ENCODE data around the gene DGCR2. TPM values are rescaled to one million over a fixed set of nuclear protein-coding genes. Genes with fewer than 3 reads are reported as not detected.
A peak's percentile ranks its signal among the peaks of the same experiment; 100 is the strongest.

DGCR2 gene
- total and polyA plus RNA-seq, 10 of the 15 experiments (the other 5 are each of a cell fraction or from before 2014, with no cell fraction given) = 0.19 to 28.4 (median 16.0) TPM

DNA sequence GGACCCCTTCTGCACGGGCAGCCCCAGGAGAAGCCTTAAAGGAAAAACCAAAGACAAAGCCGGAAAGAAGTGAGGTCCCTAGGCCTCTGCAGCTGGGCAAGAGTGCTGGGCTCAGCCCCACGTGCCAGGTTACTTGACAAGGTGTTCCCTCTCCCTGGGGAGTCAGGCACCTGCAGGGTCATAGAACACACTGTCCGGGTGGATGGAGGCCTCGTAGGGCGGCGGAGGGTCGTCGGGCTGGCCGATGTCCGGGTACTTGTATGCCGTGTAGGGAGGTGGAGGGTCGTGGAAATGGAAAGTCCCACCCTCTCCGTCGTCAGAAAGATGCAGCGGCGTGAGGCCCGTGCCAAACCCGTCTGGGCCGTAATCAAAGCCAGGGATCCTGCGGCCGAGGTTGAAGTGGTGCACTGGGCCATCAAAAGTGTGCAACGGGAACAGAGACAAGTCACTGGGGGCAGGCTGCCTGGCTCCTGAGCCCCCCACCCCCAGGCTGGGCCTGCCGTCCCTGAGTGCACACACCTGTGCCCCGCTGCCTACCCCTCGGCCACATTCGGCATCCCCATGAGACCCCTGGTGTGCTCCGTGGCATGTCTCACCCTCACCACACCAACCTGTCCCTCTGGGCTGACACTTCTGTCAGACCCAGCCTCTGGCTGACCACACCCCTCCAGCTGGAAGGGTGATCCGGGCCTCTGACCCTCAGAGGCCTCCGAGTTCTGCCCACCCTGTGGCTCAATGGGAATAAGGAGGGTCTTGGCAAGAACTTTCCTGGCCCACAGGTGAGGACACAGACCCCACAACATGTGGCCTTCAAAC, 81.1 kb downstream of the DGCR2 start:
- no peak for FAIRE-seq
- POLR2A ChIA-PET = no interaction called here
- peak; percentile 5; the same call in 1 of the 2 replicates for TF ChIP-seq POLR2A (IDR thresholded peaks at IDR 0.05; ENCODE audit: low read depth, low read length)
- TF ChIP-seq RELA (IDR thresholded peaks at IDR 0.05; ENCODE audit: borderline replicate concordance, partially characterized antibody) = no peak
- no peaks in the 10 kb centered on the region for H3K9me3 ChIP-seq (replicated peaks; ENCODE audit: control insufficient read depth, insufficient read depth, low read length)
- RAD21 ChIA-PET (ENCODE audit: unreplicated experiment) = no interaction called here
- no TSS peak for BruUV-seq (replicated peaks)
- H3K27ac ChIP-seq (ENCODE audit: control insufficient read depth, insufficient read depth) = no peak overlapping the region
- no peak for DNase-seq (ENCODE audit: low read depth, low spot score)
- intact Hi-C loops (cut with micrococcal nuclease; ENCODE audit: unreplicated experiment) (no loop called here), in situ Hi-C loops (cut with MboI) (no loop called here)
- 86% methylated on average over 30 of the region's 30 CpGs for WGBS (ENCODE audit: insufficient coverage, insufficient replicate concordance, low lambda C conversion rate, missing lambda C conversion rate)
- no peaks in the 10 kb centered on the region for H3K79me2 ChIP-seq (ENCODE audit: control insufficient read depth, insufficient read depth, low read length)
- no peaks in the 10 kb centered on the region for H4K20me1 ChIP-seq (ENCODE audit: control insufficient read depth, insufficient read depth)
- no peak for ATAC-seq
- no peaks in the 10 kb centered on the region for H3K4me1 ChIP-seq (ENCODE audit: control insufficient read depth, insufficient read depth, low read length)
- H3K4me2 ChIP-seq (ENCODE audit: control insufficient read depth, insufficient read depth) = no peak overlapping the region
- SMC1A ChIA-PET (ENCODE audit: uncharacterized antibody, unreplicated experiment) = no interaction called here
- peaks cover 4 to 16% of the 10 kb centered on the region in 2 experiments for H3K36me3 ChIP-seq (ENCODE audit: control insufficient read depth in 2 of 2, insufficient read depth in 2 of 2, low read length in 1 of 2)
- no peak overlapping the region for H3K4me3 ChIP-seq
- no peak overlapping the region for H3K9ac ChIP-seq (ENCODE audit: control insufficient read depth, insufficient read depth, low read length)
- no peak overlapping the region for H2AFZ ChIP-seq (ENCODE audit: control insufficient read depth, low read depth, low read length)
- H3K27me3 ChIP-seq (replicated peaks in 1 of 2; ENCODE audit: control insufficient read depth in 2 of 2, insufficient read depth in 2 of 2, low read length in 1 of 2) = no peaks in the 10 kb centered on the region
- CTCF ChIA-PET = interaction anchor here (0.6 kb wide), 1 partner anchor 296 kb away, joined by 4 read pairs; no protein-coding TSS in a partner anchor

DNA sequence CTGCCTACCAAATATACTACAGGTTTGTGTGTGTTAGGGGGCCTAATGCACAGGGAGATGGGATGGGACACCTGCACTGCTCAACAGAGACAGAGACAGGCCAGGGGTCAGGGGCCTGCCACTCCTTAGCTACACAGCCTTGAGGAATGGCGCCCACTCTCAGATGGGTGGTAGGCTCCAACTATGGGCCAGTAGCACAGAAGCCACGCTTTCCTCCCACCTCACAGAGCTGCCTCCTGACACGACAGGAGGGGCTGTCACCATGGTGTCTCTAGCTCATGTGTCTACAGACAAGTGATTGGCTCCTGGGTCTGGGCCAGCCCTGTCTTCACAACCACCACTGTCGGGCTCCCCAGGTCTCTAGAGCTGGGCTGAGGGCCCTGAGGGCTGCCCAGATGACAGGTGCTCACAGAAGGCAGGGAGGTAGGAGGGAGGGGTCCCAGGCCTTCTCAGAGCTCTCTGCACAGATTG, 81.8 kb downstream of the DGCR2 start:
- CTCF ChIA-PET = interaction anchor here (0.6 kb wide), 1 partner anchor 296 kb away, joined by 4 read pairs; no protein-coding TSS in a partner anchor
- TF ChIP-seq, protein P1, sequence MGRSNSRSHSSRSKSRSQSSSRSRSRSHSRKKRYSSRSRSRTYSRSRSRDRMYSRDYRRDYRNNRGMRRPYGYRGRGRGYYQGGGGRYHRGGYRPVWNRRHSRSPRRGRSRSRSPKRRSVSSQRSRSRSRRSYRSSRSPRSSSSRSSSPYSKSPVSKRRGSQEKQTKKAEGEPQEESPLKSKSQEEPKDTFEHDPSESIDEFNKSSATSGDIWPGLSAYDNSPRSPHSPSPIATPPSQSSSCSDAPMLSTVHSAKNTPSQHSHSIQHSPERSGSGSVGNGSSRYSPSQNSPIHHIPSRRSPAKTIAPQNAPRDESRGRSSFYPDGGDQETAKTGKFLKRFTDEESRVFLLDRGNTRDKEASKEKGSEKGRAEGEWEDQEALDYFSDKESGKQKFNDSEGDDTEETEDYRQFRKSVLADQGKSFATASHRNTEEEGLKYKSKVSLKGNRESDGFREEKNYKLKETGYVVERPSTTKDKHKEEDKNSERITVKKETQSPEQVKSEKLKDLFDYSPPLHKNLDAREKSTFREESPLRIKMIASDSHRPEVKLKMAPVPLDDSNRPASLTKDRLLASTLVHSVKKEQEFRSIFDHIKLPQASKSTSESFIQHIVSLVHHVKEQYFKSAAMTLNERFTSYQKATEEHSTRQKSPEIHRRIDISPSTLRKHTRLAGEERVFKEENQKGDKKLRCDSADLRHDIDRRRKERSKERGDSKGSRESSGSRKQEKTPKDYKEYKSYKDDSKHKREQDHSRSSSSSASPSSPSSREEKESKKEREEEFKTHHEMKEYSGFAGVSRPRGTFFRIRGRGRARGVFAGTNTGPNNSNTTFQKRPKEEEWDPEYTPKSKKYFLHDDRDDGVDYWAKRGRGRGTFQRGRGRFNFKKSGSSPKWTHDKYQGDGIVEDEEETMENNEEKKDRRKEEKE (IDR thresholded peaks at IDR 0.05) = no peak
- TF ChIP-seq, protein P2, sequence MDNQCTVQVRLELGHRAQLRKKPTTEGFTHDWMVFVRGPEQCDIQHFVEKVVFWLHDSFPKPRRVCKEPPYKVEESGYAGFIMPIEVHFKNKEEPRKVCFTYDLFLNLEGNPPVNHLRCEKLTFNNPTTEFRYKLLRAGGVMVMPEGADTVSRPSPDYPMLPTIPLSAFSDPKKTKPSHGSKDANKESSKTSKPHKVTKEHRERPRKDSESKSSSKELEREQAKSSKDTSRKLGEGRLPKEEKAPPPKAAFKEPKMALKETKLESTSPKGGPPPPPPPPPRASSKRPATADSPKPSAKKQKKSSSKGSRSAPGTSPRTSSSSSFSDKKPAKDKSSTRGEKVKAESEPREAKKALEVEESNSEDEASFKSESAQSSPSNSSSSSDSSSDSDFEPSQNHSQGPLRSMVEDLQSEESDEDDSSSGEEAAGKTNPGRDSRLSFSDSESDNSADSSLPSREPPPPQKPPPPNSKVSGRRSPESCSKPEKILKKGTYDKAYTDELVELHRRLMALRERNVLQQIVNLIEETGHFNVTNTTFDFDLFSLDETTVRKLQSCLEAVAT (IDR thresholded peaks at IDR 0.05) = no peak
- TF ChIP-seq IRF4 (IDR thresholded peaks at IDR 0.05; ENCODE audit: low read depth, low read length) (no peak), EED (IDR thresholded peaks at IDR 0.05; ENCODE audit: low read depth) (no peak), MEF2B (IDR thresholded peaks at IDR 0.05; ENCODE audit: partially characterized antibody, poor library complexity, severe bottlenecking) (no peak), ATF7 (IDR thresholded peaks at IDR 0.05; ENCODE audit: low read depth) (no peak), POLR2A (IDR thresholded peaks at IDR 0.05; ENCODE audit: low read depth, low read length) (no peak; the same call in 1 of the 2 replicates), CHD1 (IDR thresholded peaks at IDR 0.05; ENCODE audit: low read depth, low read length) (no peak), BACH1 (IDR thresholded peaks at IDR 0.05; ENCODE audit: borderline replicate concordance) (no peak)
- TF ChIP-seq, protein P3, sequence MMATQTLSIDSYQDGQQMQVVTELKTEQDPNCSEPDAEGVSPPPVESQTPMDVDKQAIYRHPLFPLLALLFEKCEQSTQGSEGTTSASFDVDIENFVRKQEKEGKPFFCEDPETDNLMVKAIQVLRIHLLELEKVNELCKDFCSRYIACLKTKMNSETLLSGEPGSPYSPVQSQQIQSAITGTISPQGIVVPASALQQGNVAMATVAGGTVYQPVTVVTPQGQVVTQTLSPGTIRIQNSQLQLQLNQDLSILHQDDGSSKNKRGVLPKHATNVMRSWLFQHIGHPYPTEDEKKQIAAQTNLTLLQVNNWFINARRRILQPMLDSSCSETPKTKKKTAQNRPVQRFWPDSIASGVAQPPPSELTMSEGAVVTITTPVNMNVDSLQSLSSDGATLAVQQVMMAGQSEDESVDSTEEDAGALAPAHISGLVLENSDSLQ (IDR thresholded peaks at IDR 0.05) = no peak

More for the DNA sequence above, 81.8 kb downstream of the DGCR2 start:
- BruUV-seq (replicated peaks) = no TSS peak
- Histone ChIP-seq H3K4me3 (no peak overlapping the region), H3K79me2 (ENCODE audit: control insufficient read depth, insufficient read depth, low read length) (no peaks in the 10 kb centered on the region), H4K20me1 (ENCODE audit: control insufficient read depth, insufficient read depth) (no peaks in the 10 kb centered on the region), H3K9me3 (replicated peaks; ENCODE audit: control insufficient read depth, insufficient read depth, low read length) (no peaks in the 10 kb centered on the region), H3K9ac (ENCODE audit: control insufficient read depth, insufficient read depth, low read length) (no peak overlapping the region), H3K4me2 (ENCODE audit: control insufficient read depth, insufficient read depth) (no peak overlapping the region), H3K27ac (ENCODE audit: control insufficient read depth, insufficient read depth) (no peak overlapping the region), H2AFZ (ENCODE audit: control insufficient read depth, low read depth, low read length) (no peak overlapping the region), H3K4me1 (ENCODE audit: control insufficient read depth, insufficient read depth, low read length) (no peaks in the 10 kb centered on the region), H3K36me3 (ENCODE audit: control insufficient read depth in 2 of 2, insufficient read depth in 2 of 2, low read length in 1 of 2) (peaks cover 4 to 16% of the 10 kb centered on the region in 2 experiments), H3K27me3 (replicated peaks in 1 of 2; ENCODE audit: control insufficient read depth in 2 of 2, insufficient read depth in 2 of 2, low read length in 1 of 2) (no peaks in the 10 kb centered on the region)
- POLR2A ChIA-PET = no interaction called here
- RAD21 ChIA-PET (ENCODE audit: unreplicated experiment) = no interaction called here
- FAIRE-seq (no peak), DNase-seq (ENCODE audit: low read depth, low spot score) (no peak), ATAC-seq (no peak)
- intact Hi-C loops (cut with micrococcal nuclease; ENCODE audit: unreplicated experiment) (no loop called here), in situ Hi-C loops (cut with MboI) (no loop called here)
- WGBS (ENCODE audit: insufficient coverage, insufficient replicate concordance, low lambda C conversion rate, missing lambda C conversion rate) = 88% methylated on average over 4 of the region's 4 CpGs
- SMC1A ChIA-PET (ENCODE audit: uncharacterized antibody, unreplicated experiment) = no interaction called here
